Transverse colon (tissue), 4 donors: ENCODE results near the gene KCNIP3.

ENCODE experiments used
- POLR2AphosphoS5 ChIP-seq, 3 donors: sonication (generic); formaldehyde crosslinking; IDR thresholded peaks; one replicate each; pipeline ENCODE4 v1.6.1; 2016; ENCODE audit warnings: antibody characterized with exemption in 3 of 3
- TF ChIP-seq, protein P1 (sequence below), 5 experiments: fragments of 200-600 bp in 3 of 5; fragments of 450-650 bp in 2 of 5; sonication (generic) in 3 of 5; IDR thresholded peaks; 1 replicate in 2 of 5; 2 replicates in 3 of 5; pipeline ENCODE4 v1.5.1; 2016 to 2017; ENCODE audit warnings: antibody characterized with exemption in 5 of 5, inconsistent platforms in 3 of 5, mild to moderate bottlenecking in 2 of 5, moderate library complexity in 1 of 5

DNA sequence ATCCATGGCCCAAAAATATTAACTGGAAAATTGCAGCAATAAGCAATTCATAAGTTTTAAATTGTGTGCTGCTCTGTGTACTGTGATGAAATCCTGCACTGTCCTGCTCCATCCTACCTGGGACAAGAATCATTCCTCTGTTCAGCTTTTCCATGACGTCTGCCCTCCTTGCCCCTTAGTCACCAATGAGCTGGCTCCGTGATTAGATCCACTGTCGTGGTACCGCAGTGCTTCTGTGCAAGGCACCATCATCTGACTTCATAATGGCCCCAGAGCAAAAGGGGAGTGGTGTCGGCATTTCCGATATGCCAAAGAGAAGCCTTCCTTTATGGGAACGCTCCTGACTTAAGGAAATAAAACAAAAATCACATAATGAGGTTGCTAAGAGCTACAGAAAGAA is 101.9 kb downstream of the KCNIP3 start:
- TF ChIP-seq, protein P1, sequence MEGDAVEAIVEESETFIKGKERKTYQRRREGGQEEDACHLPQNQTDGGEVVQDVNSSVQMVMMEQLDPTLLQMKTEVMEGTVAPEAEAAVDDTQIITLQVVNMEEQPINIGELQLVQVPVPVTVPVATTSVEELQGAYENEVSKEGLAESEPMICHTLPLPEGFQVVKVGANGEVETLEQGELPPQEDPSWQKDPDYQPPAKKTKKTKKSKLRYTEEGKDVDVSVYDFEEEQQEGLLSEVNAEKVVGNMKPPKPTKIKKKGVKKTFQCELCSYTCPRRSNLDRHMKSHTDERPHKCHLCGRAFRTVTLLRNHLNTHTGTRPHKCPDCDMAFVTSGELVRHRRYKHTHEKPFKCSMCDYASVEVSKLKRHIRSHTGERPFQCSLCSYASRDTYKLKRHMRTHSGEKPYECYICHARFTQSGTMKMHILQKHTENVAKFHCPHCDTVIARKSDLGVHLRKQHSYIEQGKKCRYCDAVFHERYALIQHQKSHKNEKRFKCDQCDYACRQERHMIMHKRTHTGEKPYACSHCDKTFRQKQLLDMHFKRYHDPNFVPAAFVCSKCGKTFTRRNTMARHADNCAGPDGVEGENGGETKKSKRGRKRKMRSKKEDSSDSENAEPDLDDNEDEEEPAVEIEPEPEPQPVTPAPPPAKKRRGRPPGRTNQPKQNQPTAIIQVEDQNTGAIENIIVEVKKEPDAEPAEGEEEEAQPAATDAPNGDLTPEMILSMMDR (IDR thresholded peaks at IDR 0.05), result no peak
- TF ChIP-seq POLR2AphosphoS5 (IDR thresholded peaks at IDR 0.05), result no peak
